Measurements from ENCODE around the gene ATP5PD. TPM values are rescaled to one million over a fixed set of nuclear protein-coding genes. Genes with fewer than 3 reads are reported as not detected.

ATP5PD gene
- total and polyA plus RNA-seq, 2 of the 13 experiments (the other 11 are each of a cell fraction or from before 2014, with no cell fraction given) = 158 to 428 TPM

DNA sequence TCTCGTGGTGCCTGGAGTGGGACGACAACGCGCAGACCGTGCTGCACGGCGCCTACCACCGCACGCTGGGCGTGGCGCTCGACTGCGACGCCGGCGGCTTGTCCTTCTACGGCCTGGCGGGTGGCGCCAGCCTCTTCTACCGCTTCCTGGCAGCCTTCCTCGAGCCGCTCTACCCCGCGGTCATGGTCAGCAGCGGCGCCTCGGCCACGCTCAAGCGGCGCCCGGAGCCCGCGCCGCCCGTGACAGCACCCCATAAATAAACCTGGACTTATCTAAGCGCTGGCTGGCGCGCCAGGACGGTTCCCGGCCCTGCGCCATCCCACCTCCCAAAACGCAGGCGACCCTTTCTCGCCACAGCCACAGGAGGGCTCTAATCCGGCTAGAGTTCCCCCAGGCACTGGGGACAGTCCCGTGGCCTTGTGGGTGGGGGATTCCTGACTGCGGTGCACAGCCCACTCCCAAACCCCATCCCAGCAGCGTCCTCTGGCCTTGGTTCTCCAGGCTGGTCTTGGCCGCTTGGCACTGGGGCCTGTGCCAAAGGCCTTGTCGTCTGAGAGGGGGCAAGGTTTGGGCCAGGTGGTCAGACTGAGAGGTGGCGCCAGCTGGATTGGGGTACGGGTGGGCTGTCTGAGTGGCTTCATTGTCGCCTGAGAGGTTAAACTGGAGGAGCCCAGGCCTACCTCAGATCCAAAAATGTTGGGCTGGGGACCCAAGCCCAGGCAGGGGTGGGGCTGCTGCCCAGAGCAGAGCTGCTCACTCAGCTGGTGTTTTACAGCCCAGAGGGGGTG, 30.9 kb upstream of the ATP5PD start (continued):
- TF ChIP-seq, protein P1, sequence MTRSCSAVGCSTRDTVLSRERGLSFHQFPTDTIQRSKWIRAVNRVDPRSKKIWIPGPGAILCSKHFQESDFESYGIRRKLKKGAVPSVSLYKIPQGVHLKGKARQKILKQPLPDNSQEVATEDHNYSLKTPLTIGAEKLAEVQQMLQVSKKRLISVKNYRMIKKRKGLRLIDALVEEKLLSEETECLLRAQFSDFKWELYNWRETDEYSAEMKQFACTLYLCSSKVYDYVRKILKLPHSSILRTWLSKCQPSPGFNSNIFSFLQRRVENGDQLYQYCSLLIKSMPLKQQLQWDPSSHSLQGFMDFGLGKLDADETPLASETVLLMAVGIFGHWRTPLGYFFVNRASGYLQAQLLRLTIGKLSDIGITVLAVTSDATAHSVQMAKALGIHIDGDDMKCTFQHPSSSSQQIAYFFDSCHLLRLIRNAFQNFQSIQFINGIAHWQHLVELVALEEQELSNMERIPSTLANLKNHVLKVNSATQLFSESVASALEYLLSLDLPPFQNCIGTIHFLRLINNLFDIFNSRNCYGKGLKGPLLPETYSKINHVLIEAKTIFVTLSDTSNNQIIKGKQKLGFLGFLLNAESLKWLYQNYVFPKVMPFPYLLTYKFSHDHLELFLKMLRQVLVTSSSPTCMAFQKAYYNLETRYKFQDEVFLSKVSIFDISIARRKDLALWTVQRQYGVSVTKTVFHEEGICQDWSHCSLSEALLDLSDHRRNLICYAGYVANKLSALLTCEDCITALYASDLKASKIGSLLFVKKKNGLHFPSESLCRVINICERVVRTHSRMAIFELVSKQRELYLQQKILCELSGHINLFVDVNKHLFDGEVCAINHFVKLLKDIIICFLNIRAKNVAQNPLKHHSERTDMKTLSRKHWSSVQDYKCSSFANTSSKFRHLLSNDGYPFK (CRISPR knock-in tag; IDR thresholded peaks at IDR 0.05; ENCODE audit: borderline replicate concordance) = 0 out of 2 replicates have a peak, but pooled peaks have one; percentile 0
- TF ChIP-seq CHD4 (IDR thresholded peaks at IDR 0.05; ENCODE audit: borderline replicate concordance, low read length) (0 out of 2 replicates have a peak, but pooled peaks have one; percentile 2), ZNF343 (CRISPR knock-in tag; IDR thresholded peaks at IDR 0.05) (0 out of 2 replicates have a peak, but pooled peaks have one; percentile 14), ZNF335 (CRISPR knock-in tag; IDR thresholded peaks at IDR 0.05) (no peak), ZBTB38 (CRISPR knock-in tag; IDR thresholded peaks at IDR 0.05) (peak; percentile 98), ZNF136 (CRISPR knock-in tag; IDR thresholded peaks at IDR 0.05; ENCODE audit: low read depth) (no peak), ZBTB3 (CRISPR knock-in tag; IDR thresholded peaks at IDR 0.05; ENCODE audit: borderline replicate concordance, low read depth) (peak; percentile 21; the same call in 1 of the 2 replicates), RBFOX2 (IDR thresholded peaks at IDR 0.05; ENCODE audit: low read depth, low read length) (peak; percentile 67)
- TF ChIP-seq, protein P2, sequence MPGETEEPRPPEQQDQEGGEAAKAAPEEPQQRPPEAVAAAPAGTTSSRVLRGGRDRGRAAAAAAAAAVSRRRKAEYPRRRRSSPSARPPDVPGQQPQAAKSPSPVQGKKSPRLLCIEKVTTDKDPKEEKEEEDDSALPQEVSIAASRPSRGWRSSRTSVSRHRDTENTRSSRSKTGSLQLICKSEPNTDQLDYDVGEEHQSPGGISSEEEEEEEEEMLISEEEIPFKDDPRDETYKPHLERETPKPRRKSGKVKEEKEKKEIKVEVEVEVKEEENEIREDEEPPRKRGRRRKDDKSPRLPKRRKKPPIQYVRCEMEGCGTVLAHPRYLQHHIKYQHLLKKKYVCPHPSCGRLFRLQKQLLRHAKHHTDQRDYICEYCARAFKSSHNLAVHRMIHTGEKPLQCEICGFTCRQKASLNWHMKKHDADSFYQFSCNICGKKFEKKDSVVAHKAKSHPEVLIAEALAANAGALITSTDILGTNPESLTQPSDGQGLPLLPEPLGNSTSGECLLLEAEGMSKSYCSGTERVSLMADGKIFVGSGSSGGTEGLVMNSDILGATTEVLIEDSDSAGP (CRISPR knock-in tag; IDR thresholded peaks at IDR 0.05; ENCODE audit: borderline replicate concordance) = peak; percentile 4; the same call in 1 of the 2 replicates
- TF ChIP-seq, protein P3, sequence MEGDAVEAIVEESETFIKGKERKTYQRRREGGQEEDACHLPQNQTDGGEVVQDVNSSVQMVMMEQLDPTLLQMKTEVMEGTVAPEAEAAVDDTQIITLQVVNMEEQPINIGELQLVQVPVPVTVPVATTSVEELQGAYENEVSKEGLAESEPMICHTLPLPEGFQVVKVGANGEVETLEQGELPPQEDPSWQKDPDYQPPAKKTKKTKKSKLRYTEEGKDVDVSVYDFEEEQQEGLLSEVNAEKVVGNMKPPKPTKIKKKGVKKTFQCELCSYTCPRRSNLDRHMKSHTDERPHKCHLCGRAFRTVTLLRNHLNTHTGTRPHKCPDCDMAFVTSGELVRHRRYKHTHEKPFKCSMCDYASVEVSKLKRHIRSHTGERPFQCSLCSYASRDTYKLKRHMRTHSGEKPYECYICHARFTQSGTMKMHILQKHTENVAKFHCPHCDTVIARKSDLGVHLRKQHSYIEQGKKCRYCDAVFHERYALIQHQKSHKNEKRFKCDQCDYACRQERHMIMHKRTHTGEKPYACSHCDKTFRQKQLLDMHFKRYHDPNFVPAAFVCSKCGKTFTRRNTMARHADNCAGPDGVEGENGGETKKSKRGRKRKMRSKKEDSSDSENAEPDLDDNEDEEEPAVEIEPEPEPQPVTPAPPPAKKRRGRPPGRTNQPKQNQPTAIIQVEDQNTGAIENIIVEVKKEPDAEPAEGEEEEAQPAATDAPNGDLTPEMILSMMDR (CRISPR knock-in tag; IDR thresholded peaks at IDR 0.05) = peak; percentile 28; the same call in 1 of the 2 replicates
